ENCODE measurements around the gene RUSC2. TPM values are rescaled to one million over a fixed set of nuclear protein-coding genes. Genes with fewer than 3 reads are reported as not detected.
"Not testable (repeated sequence)": the region's sequence is repeated elsewhere in the genome, so short reads cannot be mapped to it uniquely, and the experiment has no call there.

The RUSC2 gene
- total and polyA plus RNA-seq, 2 donors, result 1.0 to 3.3 TPM

GRCh38 chr9:35476596-35476995, 13.3 kb upstream of the RUSC2 start:
- H3K27me3 ChIP-seq (ENCODE audit: control insufficient read depth in 2 of 2, insufficient read depth in 1 of 2, low read length in 1 of 2), result peaks cover 0 to 2% of the 10 kb centered on the region in 2 donors
- WGBS, result 84% methylated on average over 8 of the region's 8 CpGs
- no peak overlapping the region for H3K27ac ChIP-seq (ENCODE audit: low read depth in 1 of 2, low read length in 1 of 2)
- H3K4me3 ChIP-seq (ENCODE audit: low read length in 2 of 2), result no peak overlapping the region
- no peak for DNase-seq (ENCODE audit: low read depth in 6 of 9, low spot score in 9 of 9)
- no peaks in the 10 kb centered on the region for H3K4me1 ChIP-seq (ENCODE audit: control insufficient read depth in 2 of 2, insufficient read depth in 2 of 2, low read length in 2 of 2)
- no peaks in the 10 kb centered on the region for H3K36me3 ChIP-seq (ENCODE audit: control insufficient read depth in 2 of 2, insufficient read depth in 2 of 2, low read length in 1 of 2)
- H3K9me3 ChIP-seq (ENCODE audit: control insufficient read depth in 2 of 2, insufficient read depth in 1 of 2, low read length in 1 of 2), result no peaks in the 10 kb centered on the region

- peak in 3 of 9 donors; percentile 18 to 53 (median 24) for DNase-seq (ENCODE audit: low read depth in 6 of 9, low spot score in 9 of 9)
- not testable (repeated sequence) for H3K36me3 ChIP-seq (ENCODE audit: control insufficient read depth in 2 of 2, insufficient read depth in 2 of 2, low read length in 1 of 2); H3K4me1 ChIP-seq (ENCODE audit: control insufficient read depth in 2 of 2, insufficient read depth in 2 of 2, low read length in 2 of 2); H3K27me3 ChIP-seq (ENCODE audit: control insufficient read depth in 2 of 2, insufficient read depth in 1 of 2, low read length in 1 of 2); H3K9me3 ChIP-seq (ENCODE audit: control insufficient read depth in 2 of 2, insufficient read depth in 1 of 2, low read length in 1 of 2); H3K27ac ChIP-seq (ENCODE audit: low read depth in 1 of 2, low read length in 1 of 2); H3K4me3 ChIP-seq (ENCODE audit: low read length in 2 of 2)
- 34% methylated on average over 5 of the region's 5 CpGs for WGBS
Measured at GRCh38 chr9:35477211-35477855, 12.6 kb upstream of the RUSC2 start.

- Histone ChIP-seq H3K4me1 (ENCODE audit: control insufficient read depth in 2 of 2, insufficient read depth in 2 of 2, low read length in 2 of 2) (no peaks in the 10 kb centered on the region), H3K4me3 (ENCODE audit: low read length in 2 of 2) (no peak overlapping the region), H3K27ac (ENCODE audit: low read depth in 1 of 2, low read length in 1 of 2) (no peak overlapping the region), H3K36me3 (ENCODE audit: control insufficient read depth in 2 of 2, insufficient read depth in 2 of 2, low read length in 1 of 2) (no peaks in the 10 kb centered on the region), H3K9me3 (ENCODE audit: control insufficient read depth in 2 of 2, insufficient read depth in 1 of 2, low read length in 1 of 2) (no peaks in the 10 kb centered on the region), H3K27me3 (ENCODE audit: control insufficient read depth in 2 of 2, insufficient read depth in 1 of 2, low read length in 1 of 2) (peaks cover 0 to 2% of the 10 kb centered on the region in 2 donors)
- WGBS, result 89% methylated on average over 1 of the region's 1 CpG
- no peak for DNase-seq (ENCODE audit: low read depth in 6 of 9, low spot score in 9 of 9)
Measured at GRCh38 chr9:35478871-35479270, 11.0 kb upstream of the RUSC2 start.

GRCh38 chr9:35481347-35481975, 8.4 kb upstream of the RUSC2 start:
- DNase-seq (ENCODE audit: low read depth in 6 of 9, low spot score in 9 of 9), result peak in 1 of 9 donors; percentile 30
- H3K27me3 ChIP-seq (ENCODE audit: control insufficient read depth in 2 of 2, insufficient read depth in 1 of 2, low read length in 1 of 2), result peaks cover 0 to 2% of the 10 kb centered on the region in 2 donors
- 88% methylated on average over 4 of the region's 4 CpGs for WGBS

GRCh38 chr9:35482071-35482470, 7.8 kb upstream of the RUSC2 start:
- no peak for DNase-seq (ENCODE audit: low read depth in 6 of 9, low spot score in 9 of 9)
- Histone ChIP-seq H3K27me3 (ENCODE audit: control insufficient read depth in 2 of 2, insufficient read depth in 1 of 2, low read length in 1 of 2) (no peaks in the 10 kb centered on the region), H3K27ac (ENCODE audit: low read depth in 1 of 2, low read length in 1 of 2) (no peak overlapping the region), H3K9me3 (ENCODE audit: control insufficient read depth in 2 of 2, insufficient read depth in 1 of 2, low read length in 1 of 2) (no peaks in the 10 kb centered on the region), H3K4me1 (ENCODE audit: control insufficient read depth in 2 of 2, insufficient read depth in 2 of 2, low read length in 2 of 2) (no peaks in the 10 kb centered on the region), H3K4me3 (ENCODE audit: low read length in 2 of 2) (no peak overlapping the region), H3K36me3 (ENCODE audit: control insufficient read depth in 2 of 2, insufficient read depth in 2 of 2, low read length in 1 of 2) (no peaks in the 10 kb centered on the region)
- WGBS, result 90% methylated on average over 3 of the region's 3 CpGs

More at GRCh38 chr9:35481347-35481975, 8.4 kb upstream of the RUSC2 start:
- no peaks in the 10 kb centered on the region for H3K9me3 ChIP-seq (ENCODE audit: control insufficient read depth in 2 of 2, insufficient read depth in 1 of 2, low read length in 1 of 2)
- no peak overlapping the region for H3K4me3 ChIP-seq (ENCODE audit: low read length in 2 of 2)
- no peak overlapping the region for H3K27ac ChIP-seq (ENCODE audit: low read depth in 1 of 2, low read length in 1 of 2)
- H3K4me1 ChIP-seq (ENCODE audit: control insufficient read depth in 2 of 2, insufficient read depth in 2 of 2, low read length in 2 of 2), result no peaks in the 10 kb centered on the region
- H3K36me3 ChIP-seq (ENCODE audit: control insufficient read depth in 2 of 2, insufficient read depth in 2 of 2, low read length in 1 of 2), result no peaks in the 10 kb centered on the region

- peaks cover 0 to 1% of the 10 kb centered on the region in 2 donors for H3K27me3 ChIP-seq (ENCODE audit: control insufficient read depth in 2 of 2, insufficient read depth in 1 of 2, low read length in 1 of 2)
- no peaks in the 10 kb centered on the region for H3K9me3 ChIP-seq (ENCODE audit: control insufficient read depth in 2 of 2, insufficient read depth in 1 of 2, low read length in 1 of 2)
- H3K4me3 ChIP-seq (ENCODE audit: low read length in 2 of 2), result no peak overlapping the region
- no peak overlapping the region for H3K27ac ChIP-seq (ENCODE audit: low read depth in 1 of 2, low read length in 1 of 2)
- no peak for DNase-seq (ENCODE audit: low read depth in 6 of 9, low spot score in 9 of 9)
- no peaks in the 10 kb centered on the region for H3K36me3 ChIP-seq (ENCODE audit: control insufficient read depth in 2 of 2, insufficient read depth in 2 of 2, low read length in 1 of 2)
- H3K4me1 ChIP-seq (ENCODE audit: control insufficient read depth in 2 of 2, insufficient read depth in 2 of 2, low read length in 2 of 2), result peaks cover 0 to 4% of the 10 kb centered on the region in 2 donors
- WGBS, result 95% methylated on average over 3 of the region's 3 CpGs
Measured at GRCh38 chr9:35484406-35484805, 5.5 kb upstream of the RUSC2 start.

GRCh38 chr9:35487081-35487480, 2.8 kb upstream of the RUSC2 start:
- Histone ChIP-seq H3K36me3 (ENCODE audit: control insufficient read depth in 2 of 2, insufficient read depth in 2 of 2, low read length in 1 of 2) (no peaks in the 10 kb centered on the region), H3K4me1 (ENCODE audit: control insufficient read depth in 2 of 2, insufficient read depth in 2 of 2, low read length in 2 of 2) (peaks cover 4 to 12% of the 10 kb centered on the region in 2 donors), H3K9me3 (ENCODE audit: control insufficient read depth in 2 of 2, insufficient read depth in 1 of 2, low read length in 1 of 2) (peaks cover 0 to 6% of the 10 kb centered on the region in 2 donors), H3K27me3 (ENCODE audit: control insufficient read depth in 2 of 2, insufficient read depth in 1 of 2, low read length in 1 of 2) (peaks cover 0 to 19% of the 10 kb centered on the region in 2 donors), H3K4me3 (ENCODE audit: low read length in 2 of 2) (no peak overlapping the region), H3K27ac (ENCODE audit: low read depth in 1 of 2, low read length in 1 of 2) (no peak overlapping the region)
- 97% methylated on average over 2 of the region's 2 CpGs for WGBS
- no peak for DNase-seq (ENCODE audit: low read depth in 6 of 9, low spot score in 9 of 9)

- peaks cover 0 to 6% of the 10 kb centered on the region in 2 donors for H3K9me3 ChIP-seq (ENCODE audit: control insufficient read depth in 2 of 2, insufficient read depth in 1 of 2, low read length in 1 of 2)
- DNase-seq (ENCODE audit: low read depth in 6 of 9, low spot score in 9 of 9), result no peak
- H3K27ac ChIP-seq (ENCODE audit: low read depth in 1 of 2, low read length in 1 of 2), result no peak overlapping the region
- WGBS, result 95% methylated on average over 10 of the region's 10 CpGs
- no peak overlapping the region for H3K4me3 ChIP-seq (ENCODE audit: low read length in 2 of 2)
- peaks cover 0 to 19% of the 10 kb centered on the region in 2 donors for H3K27me3 ChIP-seq (ENCODE audit: control insufficient read depth in 2 of 2, insufficient read depth in 1 of 2, low read length in 1 of 2)
- H3K36me3 ChIP-seq (ENCODE audit: control insufficient read depth in 2 of 2, insufficient read depth in 2 of 2, low read length in 1 of 2), result no peaks in the 10 kb centered on the region
- peaks cover 4 to 12% of the 10 kb centered on the region in 2 donors for H3K4me1 ChIP-seq (ENCODE audit: control insufficient read depth in 2 of 2, insufficient read depth in 2 of 2, low read length in 2 of 2)
Measured at GRCh38 chr9:35488021-35488420, 1.9 kb upstream of the RUSC2 start.

- DNase-seq (ENCODE audit: low read depth in 6 of 9, low spot score in 9 of 9), result no peak
- Histone ChIP-seq H3K9me3 (ENCODE audit: control insufficient read depth in 2 of 2, insufficient read depth in 1 of 2, low read length in 1 of 2) (peaks cover 0 to 6% of the 10 kb centered on the region in 2 donors), H3K27me3 (ENCODE audit: control insufficient read depth in 2 of 2, insufficient read depth in 1 of 2, low read length in 1 of 2) (peaks cover 0 to 19% of the 10 kb centered on the region in 2 donors), H3K27ac (ENCODE audit: low read depth in 1 of 2, low read length in 1 of 2) (no peak overlapping the region), H3K4me3 (ENCODE audit: low read length in 2 of 2) (no peak overlapping the region), H3K36me3 (ENCODE audit: control insufficient read depth in 2 of 2, insufficient read depth in 2 of 2, low read length in 1 of 2) (no peaks in the 10 kb centered on the region), H3K4me1 (ENCODE audit: control insufficient read depth in 2 of 2, insufficient read depth in 2 of 2, low read length in 2 of 2) (peaks cover 4 to 12% of the 10 kb centered on the region in 2 donors)
- WGBS, result 93% methylated on average over 10 of the region's 10 CpGs
Measured at GRCh38 chr9:35488566-35489312, 1.2 kb upstream of the RUSC2 start.
